ENCODE measurements around the gene CCSER2. TPM values are rescaled to one million over a fixed set of nuclear protein-coding genes. Genes with fewer than 3 reads are reported as not detected.

CCSER2 gene
- total and polyA plus RNA-seq, 4 donors = 9.4 to 83.5 (median 32.5) TPM

DNA sequence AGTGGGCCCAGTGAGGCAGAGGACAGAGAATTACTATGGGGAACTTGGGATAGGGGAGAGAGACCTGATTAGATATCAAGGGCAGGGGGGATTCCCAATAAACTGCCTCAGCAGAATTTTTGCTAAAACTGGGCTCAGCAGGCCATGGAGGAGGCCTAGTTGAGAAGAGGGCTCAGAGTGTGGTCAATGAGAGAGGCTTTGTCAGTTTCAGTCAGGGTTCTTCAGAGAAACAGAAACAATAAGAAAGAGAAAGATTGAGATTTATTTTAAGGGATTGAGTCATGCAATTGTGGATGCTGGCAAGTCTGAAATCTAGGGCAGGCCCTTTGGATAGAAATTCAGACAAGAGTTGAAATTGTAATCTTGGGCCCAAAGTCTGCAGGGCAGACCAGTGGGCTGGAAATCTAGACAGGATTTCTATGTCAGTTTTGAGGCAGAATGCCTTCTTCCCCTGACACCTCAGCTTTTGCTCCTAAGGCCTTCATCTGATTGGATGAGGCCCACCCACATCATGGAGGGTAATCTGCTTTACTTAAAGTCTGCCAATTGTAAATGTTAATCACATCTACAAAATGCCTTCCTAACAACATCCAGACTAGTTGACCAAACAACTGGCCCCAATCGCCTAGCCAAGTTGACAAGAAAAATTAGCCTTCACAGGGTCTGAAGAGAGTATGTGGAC is 33.5 kb upstream of the CCSER2 start:
- TF ChIP-seq, protein P1, sequence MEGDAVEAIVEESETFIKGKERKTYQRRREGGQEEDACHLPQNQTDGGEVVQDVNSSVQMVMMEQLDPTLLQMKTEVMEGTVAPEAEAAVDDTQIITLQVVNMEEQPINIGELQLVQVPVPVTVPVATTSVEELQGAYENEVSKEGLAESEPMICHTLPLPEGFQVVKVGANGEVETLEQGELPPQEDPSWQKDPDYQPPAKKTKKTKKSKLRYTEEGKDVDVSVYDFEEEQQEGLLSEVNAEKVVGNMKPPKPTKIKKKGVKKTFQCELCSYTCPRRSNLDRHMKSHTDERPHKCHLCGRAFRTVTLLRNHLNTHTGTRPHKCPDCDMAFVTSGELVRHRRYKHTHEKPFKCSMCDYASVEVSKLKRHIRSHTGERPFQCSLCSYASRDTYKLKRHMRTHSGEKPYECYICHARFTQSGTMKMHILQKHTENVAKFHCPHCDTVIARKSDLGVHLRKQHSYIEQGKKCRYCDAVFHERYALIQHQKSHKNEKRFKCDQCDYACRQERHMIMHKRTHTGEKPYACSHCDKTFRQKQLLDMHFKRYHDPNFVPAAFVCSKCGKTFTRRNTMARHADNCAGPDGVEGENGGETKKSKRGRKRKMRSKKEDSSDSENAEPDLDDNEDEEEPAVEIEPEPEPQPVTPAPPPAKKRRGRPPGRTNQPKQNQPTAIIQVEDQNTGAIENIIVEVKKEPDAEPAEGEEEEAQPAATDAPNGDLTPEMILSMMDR (IDR thresholded peaks at IDR 0.05; ENCODE audit: control extremely low read depth, extremely low read depth) = no peak
- Histone ChIP-seq H3K27me3 (ENCODE audit: control insufficient read depth in 3 of 3, insufficient read depth in 3 of 3, low read length in 2 of 3) (no peaks in the 10 kb centered on the region), H3K9ac (ENCODE audit: insufficient read depth in 1 of 2, low read length in 2 of 2) (no peak overlapping the region), H3K9me3 (ENCODE audit: control insufficient read depth in 4 of 4, insufficient read depth in 3 of 4, low read length in 3 of 4) (peaks cover 0 to 2% (median 0%) of the 10 kb centered on the region in 4 donors), H3K36me3 (ENCODE audit: control insufficient read depth in 4 of 4, insufficient read depth in 4 of 4, low read length in 4 of 4) (no peaks in the 10 kb centered on the region), H3K4me3 (no peak overlapping the region), H3K27ac (ENCODE audit: low read depth in 1 of 2, low read length in 1 of 2) (no peak overlapping the region), H3K4me1 (ENCODE audit: control insufficient read depth in 5 of 5, insufficient read depth in 5 of 5, low read length in 5 of 5) (peaks cover 0 to 5% (median 0%) of the 10 kb centered on the region in 5 donors)
- ATAC-seq (ENCODE audit: insufficient read depth, low FRiP score) (no peak), DNase-seq (no peak)
- 91 to 100% methylated on average over 1 of the region's 1 CpG for WGBS, 2 donors

DNA sequence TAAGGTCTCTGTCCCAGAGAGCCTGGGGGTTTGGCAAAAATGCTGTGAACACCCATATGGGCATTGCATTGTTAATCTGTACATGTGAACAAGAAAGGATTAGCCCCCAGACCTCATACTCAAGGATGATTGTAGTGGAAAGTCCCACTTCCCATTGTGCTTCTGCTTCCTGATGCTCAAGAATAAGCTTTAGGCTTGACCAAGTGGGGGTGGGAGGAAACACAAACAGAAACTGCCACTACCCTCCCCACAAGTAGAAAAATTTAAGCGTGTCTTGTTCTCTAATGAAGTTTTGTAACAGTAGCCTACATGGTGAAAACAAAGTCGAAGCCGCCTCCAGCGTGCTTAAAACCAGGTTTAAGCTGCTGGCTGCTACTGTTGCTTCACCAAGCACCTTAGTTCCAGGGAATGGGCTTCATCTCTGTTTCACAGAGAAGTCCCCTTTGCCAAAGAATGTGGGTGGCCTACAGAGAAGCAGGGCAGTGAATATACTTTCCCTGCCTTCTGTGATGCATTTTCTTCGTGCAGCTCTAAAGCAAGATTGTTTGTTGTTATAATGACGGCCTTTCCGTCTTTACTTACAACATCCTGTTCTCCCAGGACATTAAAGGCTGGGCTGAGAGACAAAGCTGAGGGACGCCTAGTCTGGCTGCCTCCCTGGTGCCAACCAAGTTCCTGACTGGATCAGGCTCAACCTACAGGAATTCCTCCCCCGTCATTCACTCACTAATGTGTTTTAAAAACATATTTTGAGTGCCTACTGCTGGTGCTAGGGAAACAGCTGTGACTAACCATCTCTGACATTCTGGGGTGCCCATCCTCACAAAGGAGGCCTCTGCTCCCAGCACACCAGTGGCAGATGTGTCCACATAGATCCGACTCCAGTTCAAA is 32.1 kb upstream of the CCSER2 start:
- TF ChIP-seq, protein P1 (IDR thresholded peaks at IDR 0.05; ENCODE audit: control extremely low read depth, extremely low read depth) = no peak
- Histone ChIP-seq H3K9me3 (ENCODE audit: control insufficient read depth in 4 of 4, insufficient read depth in 3 of 4, low read length in 3 of 4) (peaks cover 0 to 2% (median 0%) of the 10 kb centered on the region in 4 donors), H3K4me1 (ENCODE audit: control insufficient read depth in 5 of 5, insufficient read depth in 5 of 5, low read length in 5 of 5) (peaks cover 0 to 5% (median 0%) of the 10 kb centered on the region in 5 donors), H3K27me3 (ENCODE audit: control insufficient read depth in 3 of 3, insufficient read depth in 3 of 3, low read length in 2 of 3) (peaks cover 0 to 3% (median 0%) of the 10 kb centered on the region in 3 donors), H3K9ac (ENCODE audit: insufficient read depth in 1 of 2, low read length in 2 of 2) (no peak overlapping the region), H3K27ac (ENCODE audit: low read depth in 1 of 2, low read length in 1 of 2) (peak overlapping the region in 1 of 2 donors; percentile 83), H3K4me3 (no peak overlapping the region), H3K36me3 (ENCODE audit: control insufficient read depth in 4 of 4, insufficient read depth in 4 of 4, low read length in 4 of 4) (no peaks in the 10 kb centered on the region)
- DNase-seq (peak; percentile 22 to 40 (median 24)), ATAC-seq (ENCODE audit: insufficient read depth, low FRiP score) (peak; percentile 37)
- 59 to 65% methylated on average over 10 of the region's 10 CpGs for WGBS, 2 donors

DNA sequence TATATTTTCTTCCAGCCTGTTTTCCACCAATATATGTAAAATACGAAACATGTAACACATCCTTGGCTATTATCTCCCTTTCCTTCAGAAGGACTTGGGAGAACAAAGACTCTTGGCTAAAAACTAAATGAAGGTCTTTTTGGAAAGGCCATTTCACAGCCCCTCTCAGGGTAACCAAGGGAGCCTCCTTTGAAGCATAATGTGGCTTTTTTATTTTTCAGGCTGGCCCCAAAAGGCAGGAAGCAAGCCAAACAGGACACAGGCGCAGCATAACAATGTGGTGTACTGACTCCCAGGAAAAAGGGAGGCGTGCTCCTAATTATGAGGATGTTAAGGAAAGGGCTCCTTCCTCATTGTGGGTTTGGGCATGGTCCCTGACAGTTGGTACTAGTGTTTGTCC is 30.3 kb upstream of the CCSER2 start:
- H3K4me3 ChIP-seq = no peak overlapping the region
- no peak for ATAC-seq (ENCODE audit: insufficient read depth, low FRiP score)
- TF ChIP-seq, protein P1 (IDR thresholded peaks at IDR 0.05; ENCODE audit: control extremely low read depth, extremely low read depth) = no peak
- DNase-seq = no peak
- H3K27ac ChIP-seq (ENCODE audit: low read depth in 1 of 2, low read length in 1 of 2) = no peak overlapping the region
- H3K9me3 ChIP-seq (ENCODE audit: control insufficient read depth in 4 of 4, insufficient read depth in 3 of 4, low read length in 3 of 4) = peaks cover 0 to 2% (median 0%) of the 10 kb centered on the region in 4 donors
- H3K9ac ChIP-seq (ENCODE audit: insufficient read depth in 1 of 2, low read length in 2 of 2) = no peak overlapping the region
- H3K4me1 ChIP-seq (ENCODE audit: control insufficient read depth in 5 of 5, insufficient read depth in 5 of 5, low read length in 5 of 5) = peaks cover 0 to 5% (median 0%) of the 10 kb centered on the region in 5 donors
- WGBS, 2 donors = 67 to 76% methylated on average over 3 of the region's 3 CpGs
- H3K27me3 ChIP-seq (ENCODE audit: control insufficient read depth in 3 of 3, insufficient read depth in 3 of 3, low read length in 2 of 3) = peaks cover 0 to 3% (median 0%) of the 10 kb centered on the region in 3 donors
- no peaks in the 10 kb centered on the region for H3K36me3 ChIP-seq (ENCODE audit: control insufficient read depth in 4 of 4, insufficient read depth in 4 of 4, low read length in 4 of 4)
